Stomach (tissue), 9 donors: ENCODE results near the gene INPP4B. TPM values are rescaled to one million over a fixed set of nuclear protein-coding genes. Genes with fewer than 3 reads are reported as not detected.
A peak's percentile ranks its signal among the peaks of the same experiment; 100 is the strongest.

Experiments
- DNase-seq, 2 donors: peaks; one replicate each; pipeline versions ENCODE4 v3.0.0 to v3.0.0-alpha.2; 2013 to 2019
- H3K27ac ChIP-seq, 5 donors: fragments of 200-600 bp in 4 of 5; sonication (generic) in 4 of 5; one replicate each; pipeline ENCODE4 v1.5.1; 2013 to 2019; ENCODE audit warnings: mild to moderate bottlenecking in 1 of 5, moderate library complexity in 1 of 5
- H3K27me3 ChIP-seq, 3 donors: fragments of 200-600 bp; sonication (generic); one replicate each; pipeline ENCODE4 v1.5.1; 2017 to 2019; ENCODE audit warnings: mixed run types in 1 of 3
- H3K36me3 ChIP-seq, 4 donors: fragments of 200-600 bp; sonication (generic); 1 replicate in 3 of 4; 2 replicates in 1 of 4; pipeline ENCODE4 v1.5.1; 2016 to 2019
- H3K4me1 ChIP-seq, 4 donors: fragments of 200-600 bp; sonication (generic); one replicate each; pipeline ENCODE4 v1.5.1; 2016 to 2019
- H3K4me3 ChIP-seq, 4 donors: fragments of 200-600 bp; sonication (generic) in 3 of 4; one replicate each; pipeline ENCODE4 v1.5.1; 2016 to 2019; ENCODE audit warnings: mild to moderate bottlenecking in 1 of 4
- H3K9me3 ChIP-seq, 4 donors: fragments of 200-600 bp; sonication (generic); one replicate each; pipeline ENCODE4 v1.5.1; 2016 to 2019
- CTCF ChIP-seq, 7 experiments: fragments of 450-650 bp in 4 of 7; fragments of 200-600 bp in 3 of 7; sonication (generic) in 3 of 7; IDR thresholded peaks; one replicate each; pipeline ENCODE4 v1.5.1; 2016 to 2019; ENCODE audit warnings: antibody characterized with exemption in 7 of 7, control low read depth in 2 of 7, mild to moderate bottlenecking in 1 of 7
- EP300 ChIP-seq: sonication (generic); formaldehyde crosslinking; IDR thresholded peaks from one replicate; pipeline ENCODE4 v1.6.1; 2017; ENCODE audit warnings: antibody characterized with exemption
- POLR2A ChIP-seq, 4 donors: fragments of 450-650 bp; IDR thresholded peaks; one replicate each; pipeline ENCODE4 v1.6.1; 2016; ENCODE audit warnings: antibody characterized with exemption in 4 of 4, control low read depth in 2 of 4, mild to moderate bottlenecking in 1 of 4, moderate library complexity in 1 of 4
- POLR2AphosphoS5 ChIP-seq, 3 donors: sonication (generic); formaldehyde crosslinking; IDR thresholded peaks; one replicate each; pipeline ENCODE4 v1.6.1; 2016; ENCODE audit warnings: antibody characterized with exemption in 3 of 3
- WGBS, 5 donors: extraction: QIAGEN DNeasy Blood & Tissue Kit in 3 of 5; methylation state at CpG; one replicate each; pipeline versions ENCODE4 v1.1.5 to v1.1.7; 2013 to 2018; 5-methylcytosine and 5-hydroxymethylcytosine counted together
- intact Hi-C: fragments of 100-400 bp; cut with DNase I; formaldehyde crosslinking; loops from one replicate; pipeline ENCODE4 v1.15.1; 2023; ENCODE audit warnings: low total_unique reads
- polyA plus RNA-seq, 3 donors: library from polyadenylated mRNA; stranded (reverse); fragments of 200-250 nt; gene quantifications; one replicate each; pipeline ENCODE4 v1.2.3, GENCODE V29; 2013
- total RNA-seq, 5 donors: library from RNA; depleted of rRNA; stranded (reverse); fragments of >200 nt; gene quantifications; one replicate each; pipeline versions ENCODE4 v1.1.0 to v1.2.3, GENCODE V29; 2014 to 2016
- donor health status: healthy with polysubstance abuse.
- donor health status: Bipolar disorder and iron deficiency.
- donor health status: healthy.

The INPP4B gene
- total and polyA plus RNA-seq, 8 donors, result 1.4 to 96.9 (median 11.7) TPM

DNA sequence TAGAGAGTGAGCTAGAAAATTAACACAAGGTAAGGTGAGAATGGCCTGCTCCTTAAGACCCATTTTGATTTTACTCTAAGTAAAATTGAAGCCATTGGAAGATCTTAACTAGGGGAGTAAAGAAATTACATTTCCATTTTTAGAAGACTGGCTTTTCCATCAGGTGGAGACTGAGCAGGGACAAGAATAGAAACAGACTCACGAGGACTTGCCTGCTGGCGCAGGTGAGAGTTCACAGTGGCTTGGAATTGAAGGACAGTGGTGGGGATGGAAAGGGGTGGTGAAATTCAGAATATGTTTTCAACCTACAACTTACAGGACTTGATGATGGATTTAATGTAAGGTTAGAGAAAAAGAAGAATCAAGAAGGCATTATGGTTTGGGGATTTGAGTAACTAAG lies 427.4 kb downstream of the INPP4B start:
- intact Hi-C loops, result no loop called here
- DNase-seq, result no peak
- H3K27me3 ChIP-seq, result no peaks in the 10 kb centered on the region
- no peaks in the 10 kb centered on the region for H3K9me3 ChIP-seq
- H3K27ac ChIP-seq, result no peak overlapping the region
- TF ChIP-seq EP300, result no peak
- no peak for TF ChIP-seq CTCF (IDR thresholded peaks at IDR 0.05)
- TF ChIP-seq POLR2AphosphoS5 (IDR thresholded peaks at IDR 0.05), result no peak
- no peak for TF ChIP-seq POLR2A (IDR thresholded peaks at IDR 0.05)
- no peak overlapping the region for H3K4me3 ChIP-seq
- no peaks in the 10 kb centered on the region for H3K36me3 ChIP-seq
- no peaks in the 10 kb centered on the region for H3K4me1 ChIP-seq
- 91 to 100% (median 95%) methylated on average over 2 of the region's 2 CpGs for WGBS, 5 donors

GRCh38 chr4:142416711-142417275 lies 429.3 kb downstream of the INPP4B start:
- no peaks in the 10 kb centered on the region for H3K27me3 ChIP-seq
- TF ChIP-seq EP300 (no peak), POLR2A (IDR thresholded peaks at IDR 0.05) (no peak), POLR2AphosphoS5 (IDR thresholded peaks at IDR 0.05) (no peak), CTCF (IDR thresholded peaks at IDR 0.05) (no peak)
- no peaks in the 10 kb centered on the region for H3K4me1 ChIP-seq
- no peak overlapping the region for H3K27ac ChIP-seq
- no peak overlapping the region for H3K4me3 ChIP-seq
- intact Hi-C loops, result no loop called here
- peak in 1 of 2 donors; percentile 14 for DNase-seq
- no peaks in the 10 kb centered on the region for H3K9me3 ChIP-seq
- 56 to 69% (median 62%) methylated on average over 5 of the region's 5 CpGs for WGBS, 5 donors
- no peaks in the 10 kb centered on the region for H3K36me3 ChIP-seq

DNA sequence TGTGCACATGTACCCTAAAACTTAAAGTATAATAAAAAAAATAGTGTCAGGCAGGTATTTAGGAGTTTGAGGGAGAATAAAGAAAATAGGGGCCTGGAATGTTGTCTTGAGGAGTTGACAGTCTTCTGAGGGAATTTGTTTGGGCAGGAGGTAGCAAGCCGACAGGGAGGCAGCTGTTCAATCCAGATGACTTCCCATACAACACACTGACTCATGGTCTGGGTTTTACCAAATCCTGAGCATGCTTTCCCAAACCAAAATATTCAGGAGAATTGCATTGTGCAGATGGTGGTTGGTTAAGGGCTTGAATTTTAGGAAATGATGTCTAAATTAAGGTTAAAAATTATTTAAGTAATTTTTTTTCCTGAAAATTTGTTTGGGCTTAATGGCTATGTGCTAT lies 430.0 kb downstream of the INPP4B start:
- no peaks in the 10 kb centered on the region for H3K36me3 ChIP-seq
- H3K27ac ChIP-seq, result no peak overlapping the region
- DNase-seq, result no peak
- TF ChIP-seq EP300 (no peak), CTCF (IDR thresholded peaks at IDR 0.05) (no peak), POLR2A (IDR thresholded peaks at IDR 0.05) (no peak), POLR2AphosphoS5 (IDR thresholded peaks at IDR 0.05) (no peak)
- no peak overlapping the region for H3K4me3 ChIP-seq
- H3K9me3 ChIP-seq, result no peaks in the 10 kb centered on the region
- H3K27me3 ChIP-seq, result no peaks in the 10 kb centered on the region
- WGBS, 5 donors, result 68 to 83% (median 77%) methylated on average over 1 of the region's 1 CpG
- H3K4me1 ChIP-seq, result no peaks in the 10 kb centered on the region
- intact Hi-C loops, result no loop called here

- intact Hi-C loops, result no loop called here
- Histone ChIP-seq H3K27me3 (no peaks in the 10 kb centered on the region), H3K36me3 (no peaks in the 10 kb centered on the region), H3K4me3 (no peak overlapping the region), H3K4me1 (no peaks in the 10 kb centered on the region), H3K9me3 (no peaks in the 10 kb centered on the region), H3K27ac (no peak overlapping the region)
- no peak for TF ChIP-seq CTCF (IDR thresholded peaks at IDR 0.05)
- no peak for TF ChIP-seq POLR2A (IDR thresholded peaks at IDR 0.05)
- no peak for TF ChIP-seq EP300
- TF ChIP-seq POLR2AphosphoS5 (IDR thresholded peaks at IDR 0.05), result no peak
- no peak for DNase-seq
- WGBS, 5 donors, result 80 to 94% (median 93%) methylated on average over 4 of the region's 4 CpGs
These were observed 431.6 kb downstream of the INPP4B start for GRCh38 chr4:142414366-142414990.
